GM12864 (cell line): ENCODE data around the gene CA6.
"Not testable (repeated sequence)": the region's sequence is repeated elsewhere in the genome, so short reads cannot be mapped to it uniquely, and the experiment has no call there.

Experiments used
- DNase-seq: peaks from one replicate; pipeline ENCODE4 v3.0.0-alpha.2; 2011; ENCODE audit warnings: low read depth
- H3K4me3 ChIP-seq: 2 replicates; pipeline ENCODE4 v1.5.1; 2011; ENCODE audit warnings: mild to moderate bottlenecking, low read depth, low read length, control low read depth
- TF ChIP-seq, protein P1 (sequence below): IDR thresholded peaks from 2 replicates; pipeline ENCODE4 v1.5.1; 2011; ENCODE audit warnings: low read depth, mild to moderate bottlenecking, moderate library complexity, low read length, control low read depth, inconsistent platforms; ENCODE audit errors: missing control alignments

CA6 gene

DNA sequence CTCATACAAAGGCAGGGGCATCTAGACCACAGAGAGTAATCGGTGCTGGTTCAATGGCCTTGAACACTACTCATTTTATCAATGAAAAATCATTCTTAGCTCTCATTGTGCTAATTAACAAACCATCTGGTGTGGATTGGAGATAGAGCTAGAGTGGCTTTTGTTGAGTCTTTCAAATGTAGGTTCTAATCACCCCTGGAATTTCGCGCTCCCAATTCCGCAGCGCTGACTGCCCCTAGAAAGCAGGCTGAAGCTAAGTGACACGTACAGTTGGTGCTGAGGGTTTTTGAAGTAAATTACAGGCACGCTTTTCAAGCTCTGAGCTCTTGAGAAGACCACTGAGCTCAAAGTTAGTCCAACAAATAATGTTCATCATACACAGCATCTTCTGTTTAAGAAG lies 31.2 kb upstream of the CA6 start:
- no peak for DNase-seq
- TF ChIP-seq, protein P1, sequence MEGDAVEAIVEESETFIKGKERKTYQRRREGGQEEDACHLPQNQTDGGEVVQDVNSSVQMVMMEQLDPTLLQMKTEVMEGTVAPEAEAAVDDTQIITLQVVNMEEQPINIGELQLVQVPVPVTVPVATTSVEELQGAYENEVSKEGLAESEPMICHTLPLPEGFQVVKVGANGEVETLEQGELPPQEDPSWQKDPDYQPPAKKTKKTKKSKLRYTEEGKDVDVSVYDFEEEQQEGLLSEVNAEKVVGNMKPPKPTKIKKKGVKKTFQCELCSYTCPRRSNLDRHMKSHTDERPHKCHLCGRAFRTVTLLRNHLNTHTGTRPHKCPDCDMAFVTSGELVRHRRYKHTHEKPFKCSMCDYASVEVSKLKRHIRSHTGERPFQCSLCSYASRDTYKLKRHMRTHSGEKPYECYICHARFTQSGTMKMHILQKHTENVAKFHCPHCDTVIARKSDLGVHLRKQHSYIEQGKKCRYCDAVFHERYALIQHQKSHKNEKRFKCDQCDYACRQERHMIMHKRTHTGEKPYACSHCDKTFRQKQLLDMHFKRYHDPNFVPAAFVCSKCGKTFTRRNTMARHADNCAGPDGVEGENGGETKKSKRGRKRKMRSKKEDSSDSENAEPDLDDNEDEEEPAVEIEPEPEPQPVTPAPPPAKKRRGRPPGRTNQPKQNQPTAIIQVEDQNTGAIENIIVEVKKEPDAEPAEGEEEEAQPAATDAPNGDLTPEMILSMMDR = no peak
- no peak overlapping the region for H3K4me3 ChIP-seq

DNA sequence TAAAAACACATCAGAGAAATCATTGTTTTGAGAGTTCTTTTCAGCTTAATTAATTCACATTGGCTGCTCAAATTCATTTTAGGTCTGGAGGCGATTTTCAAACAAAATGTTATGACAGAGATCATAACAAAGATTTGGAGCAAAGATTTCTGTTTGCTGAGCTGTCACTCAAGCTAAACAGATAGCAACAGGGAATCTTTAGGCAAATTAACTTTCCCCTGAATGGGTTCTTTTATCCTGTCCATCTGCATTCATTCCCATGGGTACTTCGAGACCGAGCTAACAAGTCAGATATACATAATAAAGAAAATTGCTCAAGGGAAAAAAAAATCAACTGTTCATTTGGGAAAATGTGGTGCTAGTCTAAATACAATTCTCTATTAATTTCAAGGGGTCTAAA lies 30.2 kb upstream of the CA6 start:
- no peak for DNase-seq
- no peak overlapping the region for H3K4me3 ChIP-seq
- TF ChIP-seq, protein P1 = no peak

DNA sequence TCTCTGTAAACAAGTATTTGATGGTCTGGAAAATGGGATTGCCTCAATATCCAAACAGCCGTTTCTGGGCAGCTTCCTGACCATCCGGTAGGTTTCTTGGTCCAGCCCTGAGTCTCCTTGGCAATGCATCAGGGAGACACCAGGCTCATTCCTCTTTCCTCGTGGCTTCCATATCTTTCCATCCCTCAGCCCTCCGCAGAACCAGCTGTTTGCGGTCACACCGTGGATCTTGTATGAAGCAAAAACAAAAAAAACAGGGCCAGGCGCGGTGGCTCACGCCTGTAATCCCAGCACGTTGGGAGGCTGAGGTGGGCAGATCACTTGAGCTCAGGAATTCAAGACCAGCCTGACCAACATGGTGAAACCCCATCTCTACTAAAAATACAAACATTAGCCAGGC lies 28.1 kb upstream of the CA6 start:
- H3K4me3 ChIP-seq, DNase-seq: not testable (repeated sequence)

DNA sequence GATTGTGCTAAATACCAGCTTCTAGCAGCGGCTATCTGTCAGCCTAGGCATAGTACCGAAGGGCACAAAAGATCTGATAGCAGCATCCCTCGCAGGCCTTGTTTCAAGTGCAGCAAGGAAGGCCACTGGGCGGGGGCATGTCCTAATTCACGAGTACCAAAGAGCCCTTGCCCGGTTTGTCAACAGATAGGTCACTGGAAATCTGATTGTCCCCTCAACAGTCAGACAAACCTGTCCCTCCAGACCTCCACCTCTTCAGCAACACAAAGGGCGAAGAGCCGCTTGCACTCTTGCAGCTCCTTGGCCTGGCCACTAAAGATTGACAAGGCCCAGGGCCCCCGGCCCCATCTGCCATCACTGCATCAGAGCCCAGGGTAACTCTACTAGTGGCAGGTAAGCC lies 22.7 kb upstream of the CA6 start:
- no peak overlapping the region for H3K4me3 ChIP-seq
- DNase-seq = no peak
- TF ChIP-seq, protein P1 = no peak

DNA sequence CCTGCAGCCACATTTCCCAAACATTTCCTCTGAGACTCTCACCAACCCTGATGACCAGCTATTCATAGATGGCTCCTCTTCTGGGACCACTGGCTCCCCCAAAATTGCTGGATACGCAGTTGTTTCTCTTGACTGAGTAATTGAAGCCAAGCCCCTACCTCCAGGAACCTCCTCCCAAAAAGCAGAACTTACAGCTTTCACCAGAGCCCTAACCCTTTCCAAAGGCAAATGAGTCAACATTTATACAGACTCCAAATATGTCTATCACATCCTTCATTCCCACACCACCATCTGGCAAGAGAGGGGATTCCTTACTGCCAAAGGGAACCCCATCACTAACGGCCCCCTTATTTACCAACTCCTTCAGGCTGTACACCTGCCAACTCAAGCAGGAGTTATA lies 20.3 kb upstream of the CA6 start:
- no peak overlapping the region for H3K4me3 ChIP-seq
- DNase-seq = no peak
- TF ChIP-seq, protein P1 = no peak

DNA sequence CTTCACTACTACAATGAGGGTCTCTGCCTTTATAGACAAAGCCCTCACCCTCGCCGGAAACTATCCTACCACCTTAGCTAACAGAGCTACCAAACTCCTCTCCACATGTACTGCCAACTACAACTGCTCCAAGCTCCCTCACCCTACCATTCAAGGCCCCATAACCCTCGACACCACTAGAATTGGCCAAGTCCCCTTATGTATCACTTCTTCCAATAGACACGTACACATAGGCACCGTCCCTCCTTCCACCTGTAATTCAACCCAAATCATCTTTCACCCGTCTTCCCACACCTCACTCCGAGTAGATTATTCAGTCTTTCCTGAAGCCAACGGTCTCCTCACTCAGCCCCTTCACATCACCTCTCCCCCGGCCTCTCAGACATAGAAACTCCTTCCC lies 19.7 kb upstream of the CA6 start:
- no peak for DNase-seq
- no peak overlapping the region for H3K4me3 ChIP-seq
- TF ChIP-seq, protein P1 = no peak

DNA sequence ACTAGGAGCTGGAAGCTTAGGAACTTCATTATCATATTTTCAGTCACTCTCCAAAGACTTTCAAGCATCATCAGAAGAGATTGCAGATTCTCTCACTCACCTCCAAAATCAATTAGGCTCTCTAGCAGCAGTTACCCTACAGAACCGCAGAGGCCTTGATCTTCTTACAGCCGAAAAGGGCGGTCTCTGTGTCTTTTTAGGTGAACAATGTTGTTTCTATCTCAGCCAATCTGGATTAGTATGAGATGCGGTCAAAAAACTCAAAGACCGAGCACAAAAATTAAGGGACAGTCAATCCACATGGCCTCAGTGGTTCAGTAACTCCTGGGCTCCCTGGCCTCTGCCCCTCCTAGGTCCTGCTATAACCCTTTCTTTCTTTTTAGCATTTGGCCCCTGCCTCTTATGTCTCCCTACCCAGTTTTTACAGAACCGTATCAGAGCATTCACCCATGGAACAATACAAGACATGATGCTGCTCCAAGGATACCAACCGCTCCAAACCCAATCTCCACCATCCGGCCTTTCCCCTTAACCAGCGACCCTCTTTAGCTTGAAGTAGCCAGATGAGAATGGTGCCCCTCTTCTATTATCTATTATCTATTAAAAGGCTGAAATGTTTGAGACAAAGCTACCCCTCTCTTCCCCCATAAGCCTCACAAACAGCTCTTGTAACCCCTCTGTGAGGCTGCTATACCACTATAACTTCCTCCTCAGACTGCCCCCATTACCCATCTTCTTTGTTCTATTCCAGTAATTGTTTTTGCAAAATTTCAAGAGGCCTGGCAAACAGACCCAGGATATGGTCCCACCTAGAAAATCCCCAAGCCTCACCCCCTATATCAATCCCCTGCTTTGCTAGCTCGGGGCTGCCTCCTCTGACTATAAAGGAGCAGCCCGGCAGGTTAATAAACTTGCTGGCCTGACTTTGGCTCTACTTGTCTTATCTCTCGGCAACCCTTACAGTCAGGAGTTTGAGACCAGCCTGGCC lies 18.7 kb upstream of the CA6 start:
- TF ChIP-seq, protein P1 = no peak
- H3K4me3 ChIP-seq = no peak overlapping the region
- no peak for DNase-seq
